Kidney tubule cell (primary cell): ENCODE measurements around the gene HSD17B14.
"Not testable (repeated sequence)": the region's sequence is repeated elsewhere in the genome, so short reads cannot be mapped to it uniquely, and the experiment has no call there.

Experiments
- DNase-seq: peaks from one replicate; pipeline ENCODE4 v3.0.0-alpha.2; 2018; ENCODE audit warnings: low spot score

Gene HSD17B14

DNA sequence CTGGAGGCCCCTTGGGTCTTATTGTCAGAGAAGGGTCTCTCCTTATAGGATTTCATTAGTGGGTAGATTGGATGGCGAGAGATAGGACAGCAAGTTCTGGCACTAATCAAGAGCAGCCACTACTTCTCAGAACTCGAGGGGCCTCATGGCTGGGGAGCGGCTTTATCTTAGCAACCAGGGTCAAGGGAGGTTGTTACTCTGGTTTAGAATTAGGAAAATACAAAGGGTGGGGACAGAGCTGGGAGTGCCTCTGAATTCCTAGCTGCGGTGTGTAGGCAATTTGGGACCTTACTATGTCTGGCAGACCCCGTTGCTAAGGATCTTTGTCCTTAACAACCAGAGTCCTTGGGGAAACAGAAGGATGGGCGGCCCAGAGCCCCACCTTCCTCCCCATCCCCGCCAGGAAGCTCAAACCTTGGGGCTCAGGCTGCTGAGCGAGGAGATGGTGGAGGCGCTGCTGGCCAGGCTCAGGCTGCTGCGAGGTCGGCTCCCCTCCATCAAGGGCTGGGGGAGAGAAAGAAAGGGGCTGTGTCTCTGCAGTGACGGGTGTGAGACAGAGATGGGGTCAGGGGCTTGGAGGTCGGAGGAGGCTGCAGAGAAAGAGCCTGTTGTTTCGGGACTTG is 30.9 kb upstream of the HSD17B14 start:
- no peak for DNase-seq

DNA sequence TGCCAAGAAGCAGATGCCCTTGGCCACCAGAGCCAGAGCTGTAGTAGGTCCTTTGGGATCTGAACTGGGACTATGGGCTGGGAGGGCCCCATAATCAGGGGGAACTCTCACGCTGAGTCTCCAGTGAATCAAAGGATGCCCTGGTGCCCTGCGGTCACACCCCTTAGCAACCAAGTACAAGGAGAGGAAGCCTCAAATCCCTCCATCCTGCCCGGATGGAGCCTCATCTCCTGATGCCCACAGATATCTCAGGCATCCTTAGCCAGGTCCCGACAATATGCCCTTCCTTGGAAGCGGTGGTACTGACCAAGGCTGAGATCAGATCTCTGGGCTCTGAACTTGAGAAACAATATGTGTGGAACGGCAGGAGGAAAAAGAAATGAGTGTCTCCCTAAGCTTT is 30.4 kb upstream of the HSD17B14 start:
- DNase-seq, result no peak

DNA sequence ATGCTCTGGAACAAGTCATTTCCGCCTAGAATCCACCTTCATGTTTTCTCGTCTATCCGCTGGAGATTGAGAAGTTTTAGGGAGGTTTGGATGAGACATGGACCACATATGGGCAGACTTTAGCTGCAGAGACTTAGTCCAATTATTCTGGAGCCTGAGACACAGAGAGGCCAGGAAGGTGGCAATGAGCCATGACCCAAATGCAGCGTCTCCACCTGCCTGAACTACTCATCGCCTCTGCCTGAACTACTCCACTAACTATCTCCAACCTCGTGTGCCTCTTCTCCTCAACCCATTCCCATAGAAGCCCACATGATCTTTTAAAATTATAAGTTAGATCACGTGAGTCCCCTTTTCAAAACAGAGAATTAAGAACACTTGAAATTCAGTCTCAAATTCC is 26.5 kb upstream of the HSD17B14 start:
- no peak for DNase-seq

DNA sequence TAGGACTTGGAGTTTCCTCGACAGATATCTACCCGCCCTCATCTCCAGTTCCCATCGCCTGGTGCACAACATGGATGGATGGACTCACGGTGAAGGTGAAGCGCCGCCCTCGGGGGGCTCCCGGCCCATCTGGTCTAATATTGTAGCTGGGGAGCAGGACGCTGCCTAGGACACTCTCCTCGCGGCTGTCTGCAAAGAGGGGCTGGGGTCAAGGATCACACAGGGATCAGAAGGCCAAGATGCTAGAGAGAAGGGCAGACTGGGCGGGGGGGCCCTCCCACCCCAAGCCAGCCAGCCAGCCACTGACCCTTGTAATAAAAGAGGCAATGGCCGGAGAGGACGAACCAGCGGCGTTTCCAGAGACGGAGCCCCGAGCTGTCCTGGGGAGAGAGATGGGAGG is 25.0 kb upstream of the HSD17B14 start:
- DNase-seq, result no peak

DNA sequence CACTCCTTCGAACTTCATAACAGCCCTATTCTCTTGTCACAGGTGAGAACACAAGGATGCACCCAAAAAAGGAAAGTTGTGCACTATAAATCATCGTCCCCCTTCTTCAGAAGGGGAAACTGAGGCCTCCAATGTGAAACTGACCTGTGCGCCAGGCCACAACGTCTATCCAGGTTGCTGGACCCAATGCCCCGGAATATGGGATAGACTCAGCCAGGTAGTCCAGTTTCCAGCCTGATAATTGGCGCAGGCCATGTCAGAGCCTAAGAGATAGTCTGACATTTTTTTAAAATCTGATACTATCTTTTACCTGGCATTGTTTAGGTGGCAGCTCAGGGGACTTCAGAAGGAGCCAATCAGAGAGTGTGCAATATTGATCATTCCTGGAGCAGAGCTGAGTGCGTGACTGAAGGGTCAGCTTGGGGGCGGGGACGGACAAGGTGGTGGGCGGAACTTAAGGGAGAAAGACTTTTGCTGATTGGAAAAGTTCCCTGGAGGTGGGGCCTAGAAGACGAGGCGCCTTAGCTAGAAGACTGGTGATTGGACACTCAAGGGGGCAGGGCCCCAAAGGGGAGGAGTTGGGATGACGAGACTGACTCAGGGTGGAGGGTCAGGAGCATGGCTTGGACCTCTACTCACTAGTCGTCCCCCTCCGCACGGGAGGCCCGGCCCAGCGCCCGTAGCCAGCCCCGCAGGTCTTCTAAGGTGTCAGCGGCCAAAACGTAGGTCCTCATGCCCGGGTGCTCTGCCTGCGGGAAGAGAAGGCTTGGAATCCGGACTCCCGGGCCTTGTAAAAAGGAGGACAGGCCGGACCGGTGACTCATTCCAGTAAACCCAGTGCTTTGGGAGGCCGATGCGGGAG is 23.7 kb upstream of the HSD17B14 start:
- no peak for DNase-seq

DNA sequence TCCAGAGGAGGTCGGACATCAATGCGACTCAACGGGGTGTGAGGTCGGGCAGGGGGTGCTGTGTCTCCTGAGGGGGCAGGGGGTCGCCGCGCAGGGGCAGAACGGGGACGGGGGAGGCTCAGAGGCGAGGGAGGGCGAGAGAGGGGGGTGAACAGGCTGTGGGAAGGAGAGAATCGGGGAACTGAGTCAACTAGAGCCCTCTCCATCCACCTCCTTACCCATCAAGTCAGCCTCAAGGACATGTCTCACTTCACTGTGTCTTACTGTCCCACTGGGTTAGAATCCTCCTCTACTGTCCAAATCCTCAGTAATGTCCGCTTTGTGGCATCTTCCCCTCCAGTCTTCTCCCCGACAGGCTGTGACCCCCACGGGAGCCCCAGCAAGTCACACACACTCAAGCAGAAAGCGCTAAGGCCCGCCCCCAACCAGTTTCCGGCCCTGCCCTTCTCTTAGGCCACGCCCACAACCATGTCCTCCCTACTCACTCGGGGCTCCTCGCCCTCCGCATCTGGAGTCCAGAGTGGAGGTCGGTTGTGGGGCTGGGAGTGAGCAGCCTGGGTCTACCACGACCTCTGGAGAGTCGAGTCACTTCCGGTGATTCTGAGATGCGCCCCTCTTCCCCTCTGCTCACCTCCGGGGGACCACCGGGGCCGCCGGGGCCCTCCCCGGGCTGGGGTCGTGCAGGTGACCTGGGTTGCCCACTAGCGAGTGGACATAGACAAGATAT is 22.9 kb upstream of the HSD17B14 start:
- no peak for DNase-seq

DNA sequence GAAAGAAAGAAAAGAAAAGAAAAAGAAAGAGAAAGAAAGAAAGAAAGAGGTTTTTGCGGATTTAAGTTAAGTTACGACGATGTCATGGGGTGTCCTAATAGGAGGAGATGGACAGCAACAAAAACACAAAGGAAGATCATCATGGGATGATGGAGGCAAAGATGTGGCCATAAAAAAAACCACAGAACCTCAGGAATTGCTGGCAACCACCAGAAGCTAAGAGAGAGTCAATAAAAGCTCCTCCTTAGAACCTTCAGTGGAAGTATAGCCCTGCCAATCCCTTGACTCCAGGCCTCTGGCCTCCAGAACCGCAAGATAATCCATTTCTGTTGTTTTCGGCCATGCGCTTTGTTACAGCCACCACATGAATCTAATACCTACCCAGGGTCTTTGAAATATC is 20.6 kb upstream of the HSD17B14 start:
- no peak for DNase-seq

DNA sequence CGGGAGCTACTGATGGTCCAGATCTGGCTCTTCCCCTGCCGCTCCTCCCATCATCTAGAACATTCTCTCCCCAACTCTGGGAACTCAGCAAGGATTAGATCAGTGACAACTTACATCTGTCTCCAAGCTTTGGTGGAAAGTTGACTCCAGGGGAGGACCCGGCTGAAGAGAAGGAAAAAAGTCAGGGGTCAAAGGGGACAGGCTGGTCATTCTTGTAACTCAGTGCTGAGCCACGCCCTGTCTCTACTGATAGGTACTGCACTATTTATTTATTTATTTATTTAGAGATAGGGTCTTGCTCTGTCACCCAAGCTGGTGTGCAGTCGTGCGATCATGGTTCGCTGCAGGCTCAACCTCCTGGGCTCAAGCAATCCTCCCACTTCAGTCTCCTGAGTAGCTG is 17.8 kb upstream of the HSD17B14 start:
- DNase-seq, result no peak

DNA sequence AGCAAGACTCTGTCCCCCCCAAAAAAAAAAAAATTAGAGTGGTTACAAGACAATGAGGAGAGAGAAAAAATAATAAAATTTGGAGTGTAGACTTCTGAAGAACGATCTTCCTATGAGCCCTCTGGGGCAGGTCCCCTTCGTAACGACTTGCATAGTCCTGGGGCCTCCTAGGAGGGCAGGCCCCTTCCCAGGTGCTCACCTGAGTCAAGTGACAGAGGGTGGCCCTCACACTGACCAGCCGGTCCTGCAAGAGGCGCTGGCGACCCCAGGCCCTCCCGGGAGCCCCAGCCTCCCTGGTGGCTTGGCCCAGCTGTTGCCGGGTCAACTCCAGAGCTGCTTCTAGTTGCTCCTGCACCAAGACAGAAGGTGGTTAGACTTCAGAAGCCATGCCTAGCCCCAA is 17.2 kb upstream of the HSD17B14 start:
- DNase-seq, result no peak

DNA sequence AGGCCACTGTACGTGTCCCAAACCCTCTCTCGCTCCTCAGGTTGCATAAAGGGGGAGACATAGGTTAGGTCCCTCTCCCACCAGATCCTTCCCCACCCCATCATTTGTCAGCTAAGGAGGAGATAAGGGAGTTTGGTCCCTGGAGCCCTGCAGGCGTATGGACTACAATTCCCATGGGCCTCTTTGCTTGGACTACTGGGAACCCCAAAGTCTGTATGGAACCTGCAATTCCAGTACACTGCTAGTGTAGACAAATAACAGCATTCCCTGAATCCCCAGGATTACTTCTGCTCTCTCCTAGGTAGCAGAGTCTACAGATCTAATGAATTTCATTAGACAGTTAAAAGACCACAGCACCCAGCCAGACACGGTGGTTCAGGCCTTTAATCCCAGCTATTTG is 16.0 kb upstream of the HSD17B14 start:
- DNase-seq, result no peak

DNA sequence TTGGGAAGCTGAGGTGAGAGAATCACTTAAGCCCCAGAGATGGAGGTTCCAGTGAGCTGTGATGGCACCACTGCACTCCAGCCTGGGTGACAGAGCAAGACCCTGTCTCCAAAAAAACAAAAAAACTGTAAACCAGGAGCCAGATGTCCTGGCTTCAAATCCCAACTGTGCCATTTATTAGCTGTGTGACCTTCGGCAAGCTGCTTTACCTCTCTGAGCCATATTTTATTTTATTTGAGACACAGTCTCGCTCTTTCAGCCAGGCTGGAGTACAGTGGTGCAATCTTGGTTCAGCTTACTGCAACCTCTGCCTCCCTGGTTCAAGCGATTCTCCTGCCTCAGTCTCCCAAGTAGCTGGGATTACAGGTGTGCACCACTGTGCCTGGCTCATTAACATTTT is 10.4 kb upstream of the HSD17B14 start:
- not testable (repeated sequence) for DNase-seq

DNA sequence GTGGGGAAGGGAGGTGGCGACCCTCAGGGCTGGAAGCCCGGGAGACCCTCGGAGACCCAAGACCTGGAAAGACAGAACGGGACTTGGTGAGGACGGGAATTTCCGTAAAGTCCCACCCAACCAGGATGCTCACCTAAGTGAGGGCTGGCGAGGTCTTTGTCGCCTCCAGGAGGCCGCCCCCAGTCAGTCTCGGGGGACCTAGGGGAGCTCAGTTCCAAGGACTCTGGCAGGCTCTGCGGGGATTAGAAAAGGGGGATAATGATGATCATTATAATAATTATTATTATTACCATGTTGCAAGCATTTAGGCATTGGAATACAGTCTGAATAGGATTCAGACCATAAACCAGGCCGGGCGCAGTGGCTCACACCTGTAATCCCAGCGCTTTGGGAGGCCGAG is 9.1 kb upstream of the HSD17B14 start:
- DNase-seq, result no peak

DNA sequence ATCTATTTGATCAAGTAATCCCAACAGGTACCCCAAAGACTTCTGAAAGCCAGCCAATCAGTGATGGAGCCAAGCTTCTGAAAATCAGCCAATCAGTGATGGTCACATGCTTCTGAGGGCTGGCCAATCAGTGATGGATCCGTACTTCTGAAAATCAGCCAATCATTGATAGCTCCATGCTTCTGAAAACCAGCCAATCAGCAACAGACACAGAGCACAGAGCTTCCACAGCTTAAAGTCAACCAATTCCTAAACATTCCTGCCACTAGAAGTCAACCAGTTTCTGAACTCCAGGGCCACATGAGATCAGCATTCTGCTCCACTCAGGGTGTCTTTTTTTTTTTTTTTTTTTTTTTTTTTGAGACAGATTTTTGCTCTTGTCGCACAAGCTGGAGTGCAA is 8.2 kb upstream of the HSD17B14 start:
- DNase-seq, result peak; percentile 35

DNA sequence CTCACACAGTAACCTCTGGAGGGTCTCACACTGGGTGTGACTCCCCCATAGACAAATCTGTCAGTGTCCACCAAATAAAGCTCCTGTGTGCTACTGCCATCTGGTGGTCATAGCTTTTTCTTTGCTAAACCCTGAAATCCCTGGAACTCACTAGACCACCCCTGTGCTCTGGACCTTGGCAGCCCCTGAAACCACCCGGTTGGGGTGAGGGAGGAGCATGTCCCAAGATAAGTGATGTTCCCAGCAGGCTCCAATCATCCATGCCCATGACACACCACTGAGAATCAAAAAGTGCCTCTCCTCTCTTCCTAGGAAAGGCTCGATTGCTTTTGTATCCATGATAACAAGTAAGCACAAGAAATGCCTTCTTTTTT is 6.5 kb upstream of the HSD17B14 start:
- peak; percentile 43 for DNase-seq

DNA sequence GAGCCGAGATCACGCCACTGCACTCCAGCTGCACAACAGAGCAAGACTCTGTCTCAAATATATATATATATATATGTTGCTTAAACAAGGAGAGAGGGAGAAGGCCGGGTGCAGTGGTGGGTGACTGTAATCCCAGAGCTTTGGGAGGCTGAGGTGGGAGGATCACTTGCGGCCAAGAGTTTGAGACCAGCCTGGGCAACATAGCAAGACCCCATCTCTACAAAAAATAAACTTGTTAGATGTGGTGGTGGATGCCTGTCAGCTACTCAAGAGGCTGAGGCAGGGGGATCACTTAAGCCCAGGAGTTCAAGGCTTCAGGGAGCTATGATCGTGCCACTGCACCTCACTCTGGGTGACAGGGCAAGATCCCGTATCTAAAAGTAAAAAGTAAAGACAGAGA is 5.3 kb upstream of the HSD17B14 start:
- no peak for DNase-seq

DNA sequence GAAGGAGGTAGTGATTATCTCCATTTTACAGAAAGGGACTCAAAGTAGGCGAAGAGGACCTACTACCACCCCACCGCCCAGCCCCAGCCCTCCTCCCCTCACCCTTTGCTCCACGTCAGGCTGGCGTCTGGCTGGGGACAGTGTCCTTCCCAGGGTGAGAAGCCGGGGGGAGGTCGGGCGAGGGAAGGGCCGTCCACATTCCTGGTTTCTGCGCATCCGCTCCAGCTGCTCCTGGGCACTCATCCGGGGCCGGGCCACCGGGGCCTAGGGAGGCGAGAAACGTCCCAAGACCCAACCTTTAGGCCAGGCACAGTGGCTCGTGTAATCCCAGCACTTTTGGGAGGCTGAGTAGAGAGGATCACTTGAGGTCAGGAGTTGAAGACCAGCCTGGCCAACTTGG is 4.8 kb upstream of the HSD17B14 start:
- DNase-seq, result no peak

DNA sequence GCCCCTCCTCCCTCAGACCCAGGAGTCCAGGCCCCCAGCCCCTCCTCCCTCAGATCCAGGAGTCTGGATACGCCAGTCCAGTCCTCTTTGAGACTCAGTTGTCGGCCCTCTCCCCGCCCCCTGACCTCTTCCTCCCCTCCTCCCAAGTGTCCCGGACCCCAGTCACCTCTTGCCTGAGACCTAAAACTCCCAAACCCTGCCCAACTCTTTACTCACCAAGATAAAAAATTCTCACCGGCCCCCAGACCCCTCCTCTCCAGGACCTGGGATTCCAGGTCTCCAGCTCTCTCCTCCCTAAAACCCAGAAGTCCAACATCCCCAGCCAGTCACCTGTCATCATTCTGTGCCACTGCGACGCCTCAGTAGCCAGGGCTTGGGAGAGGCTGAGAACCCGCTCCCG is 1.4 kb upstream of the HSD17B14 start:
- no peak for DNase-seq

DNA sequence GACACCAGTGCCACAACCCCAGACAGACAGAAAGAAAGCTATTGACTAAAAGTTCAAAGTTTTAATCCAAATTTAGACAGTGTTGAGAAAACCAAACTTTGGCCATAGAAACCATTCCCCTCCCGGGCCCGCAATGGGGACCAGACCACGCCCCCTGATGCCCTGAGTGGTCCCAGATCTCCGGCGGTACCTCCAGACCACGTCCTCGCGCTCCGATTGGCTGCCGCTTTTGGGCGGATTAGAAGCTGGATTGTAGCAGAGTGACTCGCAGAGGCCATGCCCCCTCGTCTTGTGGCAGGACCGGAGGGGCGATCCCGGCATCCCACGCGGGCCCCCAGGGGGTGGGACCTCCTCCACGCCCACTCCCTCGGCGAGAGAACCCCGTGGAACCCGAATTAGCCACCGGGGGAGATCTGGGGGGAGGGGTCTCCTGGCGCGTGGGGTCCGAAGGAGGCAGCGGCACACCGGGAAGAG is 797 bp upstream of the HSD17B14 start:
- peak; percentile 53 for DNase-seq

DNA sequence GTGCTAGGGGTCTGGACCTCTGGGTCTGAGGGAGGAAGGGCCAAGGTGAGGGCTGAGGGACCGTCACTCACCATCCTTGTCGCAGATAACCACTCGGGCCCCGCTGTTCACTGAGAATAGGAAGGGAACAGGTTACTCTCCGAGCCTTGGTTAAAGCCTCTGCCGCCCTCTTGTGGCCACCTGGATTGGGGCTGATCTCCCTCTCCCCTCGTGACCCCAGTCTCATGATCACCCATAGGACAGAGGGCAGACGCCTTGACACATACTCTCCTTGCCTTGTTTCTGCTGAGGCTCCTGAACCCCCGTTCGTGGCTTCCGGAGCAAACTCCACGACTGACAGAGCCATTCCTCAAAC is 580 bp downstream of the HSD17B14 start:
- DNase-seq, result peak; percentile 84

DNA sequence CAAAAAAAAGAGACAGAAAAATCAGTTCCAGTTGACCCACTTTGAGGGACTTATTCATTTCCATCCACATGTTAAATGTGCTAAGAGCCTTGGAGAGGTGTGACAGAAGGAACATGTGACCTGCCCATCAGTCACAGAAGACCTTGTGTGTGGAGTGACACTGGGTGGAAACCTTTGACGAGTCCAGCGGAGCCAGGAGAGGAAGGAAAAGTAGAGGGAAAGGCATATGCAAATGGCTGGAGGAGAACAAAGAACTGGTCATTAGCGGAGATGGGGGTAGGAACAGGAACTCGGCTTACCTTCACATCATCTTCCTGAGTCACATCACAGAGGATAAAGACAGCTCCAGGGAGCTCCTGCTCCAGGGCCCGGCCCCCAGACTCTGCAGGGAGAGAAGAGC is 2.3 kb downstream of the HSD17B14 start:
- no peak for DNase-seq

DNA sequence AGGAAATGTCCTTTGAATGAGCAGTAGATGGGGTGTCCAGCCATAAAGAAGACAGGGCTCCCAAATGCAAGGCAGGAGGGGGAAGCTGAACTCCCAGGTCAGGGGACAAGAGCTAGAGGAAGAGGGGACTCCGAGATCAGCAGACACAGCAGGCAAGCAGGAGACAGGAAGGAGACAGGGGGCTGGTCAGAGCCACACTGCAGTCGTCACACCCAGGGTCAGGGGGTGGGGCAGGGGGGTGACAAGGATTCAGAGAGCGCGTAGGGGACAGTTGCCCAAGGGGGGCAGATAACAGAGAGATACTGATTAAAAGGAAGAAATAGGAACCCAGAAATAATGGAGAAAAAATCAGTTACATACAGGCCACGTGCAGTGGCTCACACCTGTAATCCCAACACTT is 3.2 kb downstream of the HSD17B14 start:
- no peak for DNase-seq

DNA sequence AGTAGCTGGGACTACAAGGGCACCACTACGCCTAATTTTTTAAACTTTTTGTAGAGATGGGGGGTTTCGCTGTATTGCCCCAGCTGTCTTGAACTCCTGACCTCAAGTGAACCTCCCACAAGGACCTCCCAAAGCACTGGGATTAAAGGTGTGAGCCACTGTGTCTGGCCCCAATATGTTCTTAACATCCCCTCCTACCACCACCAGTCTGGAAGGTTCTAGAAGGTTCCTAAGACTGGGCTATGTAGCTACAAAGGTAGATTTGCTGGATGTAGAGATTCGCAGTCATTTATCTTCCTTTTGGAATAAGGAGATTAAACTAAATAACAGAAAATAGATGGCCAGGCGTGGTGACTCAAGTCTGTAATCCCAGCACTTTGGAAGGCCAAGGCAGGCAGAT is 5.3 kb downstream of the HSD17B14 start:
- DNase-seq, result no peak

DNA sequence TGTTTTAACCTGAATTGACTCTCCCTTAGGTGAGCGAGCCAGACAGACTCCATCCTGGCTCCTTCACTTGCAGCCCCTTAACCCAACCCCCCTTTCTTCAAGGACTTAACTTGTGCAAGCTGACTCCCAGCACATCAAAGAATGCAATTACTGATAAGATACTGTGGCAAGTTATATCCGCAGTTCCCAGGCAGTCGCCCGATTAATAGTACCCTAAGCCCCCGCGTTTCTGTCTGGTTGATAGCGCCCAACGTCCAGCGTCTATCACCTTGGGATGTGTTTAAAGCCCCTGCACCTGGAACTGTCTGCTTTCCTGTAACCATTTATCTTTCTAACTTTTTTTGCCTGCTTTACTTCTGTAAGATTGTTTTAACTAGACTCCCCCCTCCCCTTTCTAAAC is 6.2 kb downstream of the HSD17B14 start:
- DNase-seq, result no peak
